Measurements from ENCODE around the gene ADCY2.

The ADCY2 gene

DNA sequence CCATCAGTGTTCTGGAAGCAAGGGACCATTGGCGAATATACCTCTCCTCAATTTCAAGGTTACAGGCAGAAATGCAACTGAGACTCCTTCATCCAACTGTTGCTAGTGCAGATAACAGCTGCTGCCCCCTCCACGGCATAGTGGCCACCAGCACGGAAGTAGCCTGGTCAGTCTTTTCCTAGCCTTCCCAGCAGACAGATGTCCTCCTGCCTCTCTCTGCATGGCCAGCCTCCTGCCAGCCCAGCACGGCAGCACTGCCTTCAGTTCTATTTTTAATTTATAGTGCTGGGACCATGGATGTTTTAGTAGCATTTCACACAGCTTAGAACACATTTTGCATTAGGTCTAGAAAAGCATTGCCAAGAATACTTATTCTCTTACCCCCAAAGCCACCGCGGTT lies 266.4 kb downstream of the ADCY2 start:
- TF ChIP-seq CTCF (IDR thresholded peaks at IDR 0.05; ENCODE audit: insufficient read depth, missing control alignments), result no peak
- DNase-seq (ENCODE audit: insufficient read length, low spot score), result no peak
- no peak for FAIRE-seq

- DNase-seq (ENCODE audit: insufficient read length, low spot score) (no peak), FAIRE-seq (no peak)
These were observed 267.9 kb downstream of the ADCY2 start for GRCh38 chr5:7663808-7664207.

DNA sequence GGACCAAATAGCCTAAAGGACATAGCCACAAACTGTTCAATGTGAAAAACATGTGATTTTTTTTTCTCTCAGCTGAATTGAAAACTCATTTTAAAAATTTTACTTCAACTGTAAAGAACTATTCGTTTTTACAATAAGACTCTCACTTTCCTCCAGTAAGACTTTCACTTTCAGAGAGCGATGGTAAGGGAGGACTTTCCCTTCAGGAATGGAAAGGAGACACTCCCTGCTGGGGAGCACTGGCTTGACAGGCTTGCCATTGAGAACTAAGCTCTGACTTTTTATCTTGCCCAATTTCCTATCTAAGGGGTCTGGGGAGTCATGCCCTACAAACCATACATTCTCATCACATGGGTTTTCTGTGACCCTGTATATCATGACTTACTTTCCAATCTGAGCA lies 268.3 kb downstream of the ADCY2 start:
- no peak for TF ChIP-seq CTCF (IDR thresholded peaks at IDR 0.05; ENCODE audit: insufficient read depth, missing control alignments)
- no peak for DNase-seq (ENCODE audit: insufficient read length, low spot score)
- FAIRE-seq, result no peak

More at GRCh38 chr5:7663808-7664207, 267.9 kb downstream of the ADCY2 start:
- TF ChIP-seq CTCF (IDR thresholded peaks at IDR 0.05; ENCODE audit: insufficient read depth, missing control alignments), result no peak

- no peak for FAIRE-seq
- no peak for DNase-seq (ENCODE audit: insufficient read length, low spot score)
- no peak for TF ChIP-seq CTCF (IDR thresholded peaks at IDR 0.05; ENCODE audit: insufficient read depth, missing control alignments)
These were observed 271.4 kb downstream of the ADCY2 start for GRCh38 chr5:7667216-7667767.

GRCh38 chr5:7668161-7668560 lies 272.2 kb downstream of the ADCY2 start:
- FAIRE-seq (peak; percentile 44), DNase-seq (ENCODE audit: insufficient read length, low spot score) (no peak)
- TF ChIP-seq CTCF (IDR thresholded peaks at IDR 0.05; ENCODE audit: insufficient read depth, missing control alignments), result no peak

- no peak for TF ChIP-seq CTCF (IDR thresholded peaks at IDR 0.05; ENCODE audit: insufficient read depth, missing control alignments)
- FAIRE-seq, result no peak
These were observed 272.7 kb downstream of the ADCY2 start for GRCh38 chr5:7668627-7669026.

DNA sequence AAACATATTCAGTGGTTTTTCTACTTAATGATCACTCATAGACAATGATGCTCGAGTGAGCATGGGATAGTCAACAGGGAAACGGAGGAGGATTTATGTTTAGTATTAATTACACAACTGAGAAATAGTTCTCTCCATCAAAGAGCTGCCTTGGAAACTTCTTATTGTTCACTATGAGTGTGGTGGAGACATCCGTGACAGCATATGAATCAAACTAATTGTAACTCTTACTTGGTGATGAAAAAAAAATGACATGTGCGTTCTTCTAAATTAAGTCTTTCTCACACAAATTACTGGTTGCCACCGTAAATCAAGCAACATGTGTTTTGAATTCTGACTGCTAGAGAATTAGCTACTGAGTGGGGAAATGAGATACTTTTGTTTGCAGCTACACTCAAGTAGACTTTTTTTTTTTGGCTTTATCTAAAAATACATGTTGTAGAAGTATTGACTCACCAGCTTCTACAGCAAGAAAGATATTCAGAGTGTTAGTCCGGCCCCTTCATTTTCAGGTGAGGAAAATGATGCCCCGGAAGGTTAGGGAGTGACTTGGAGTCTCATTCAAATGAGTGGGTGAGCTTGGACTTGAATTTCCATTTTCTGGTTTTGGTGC lies 275.5 kb downstream of the ADCY2 start:
- DNase-seq (ENCODE audit: insufficient read length, low spot score), result no peak
- no peak for FAIRE-seq
- no peak for TF ChIP-seq CTCF (IDR thresholded peaks at IDR 0.05; ENCODE audit: insufficient read depth, missing control alignments)

More at GRCh38 chr5:7668627-7669026, 272.7 kb downstream of the ADCY2 start:
- DNase-seq (ENCODE audit: insufficient read length, low spot score), result no peak
